Right lobe of liver (tissue), 6 donors: ENCODE results near the gene ZBTB16. TPM values are rescaled to one million over a fixed set of nuclear protein-coding genes. Genes with fewer than 3 reads are reported as not detected.

Experiments used
- ATAC-seq, 4 donors: fragments of 200-7000 bp; cut with Tn5 transposase; one replicate each; pipeline ENCODE4 v1.9.1; 2020; ENCODE audit warnings: mild to moderate bottlenecking in 4 of 4, moderate library complexity in 4 of 4
- DNase-seq, 3 donors: peaks; one replicate each; pipeline ENCODE4 v3.0.0-alpha.2; 2020
- H3K27ac ChIP-seq, 3 donors: fragments of 200-600 bp; one replicate each; pipeline ENCODE4 v1.8.0; 2022
- H3K27me3 ChIP-seq, 2 donors: fragments of 200-600 bp; one replicate each; pipeline ENCODE4 v1.8.0; 2022
- H3K36me3 ChIP-seq, 4 donors: fragments of 200-600 bp; sonication (generic) in 1 of 4; one replicate each; pipeline versions ENCODE4 v1.5.1 to v1.8.0; 2017 to 2022; ENCODE audit warnings: control low read depth in 1 of 4
- H3K4me1 ChIP-seq, 4 donors: fragments of 200-600 bp; sonication (generic) in 1 of 4; one replicate each; pipeline versions ENCODE4 v1.5.1 to v1.8.0; 2017 to 2022; ENCODE audit warnings: control low read depth in 1 of 4
- H3K4me3 ChIP-seq, 3 donors: fragments of 200-600 bp; one replicate each; pipeline ENCODE4 v1.8.0; 2022
- H3K9me3 ChIP-seq, 4 donors: fragments of 200-600 bp; sonication (generic) in 1 of 4; one replicate each; pipeline versions ENCODE4 v1.5.1 to v1.8.0; 2017 to 2022; ENCODE audit warnings: control low read depth in 1 of 4
- CTCF ChIP-seq, 4 donors: fragments of 200-600 bp in 3 of 4; fragments of 450-650 bp in 1 of 4; IDR thresholded peaks; one replicate each; pipeline versions ENCODE4 v1.5.1 to v1.8.0; 2016 to 2022; ENCODE audit warnings: antibody characterized with exemption in 4 of 4, mild to moderate bottlenecking in 2 of 4
- POLR2A ChIP-seq: fragments of 450-650 bp; IDR thresholded peaks from one replicate; pipeline ENCODE4 v1.6.1; 2017; ENCODE audit warnings: antibody characterized with exemption, mild to moderate bottlenecking
- WGBS: methylation state at CpG from one replicate; pipeline ENCODE4 v1.1.6; 2018; ENCODE audit warnings: low coverage, low lambda C conversion rate; ENCODE audit not compliant: insufficient coverage; ENCODE audit errors: missing lambda C conversion rate; 5-methylcytosine and 5-hydroxymethylcytosine counted together
- intact Hi-C, 2 donors: fragments of 100-400 bp; cut with DNase I; formaldehyde crosslinking; loops; one replicate each; pipeline versions ENCODE4 v1.11.2 to v1.14.1; 2022
- total RNA-seq, 6 experiments: library from RNA; depleted of rRNA in 2 of 6; stranded (reverse); fragments of >200 nt in 2 of 6; fragmentation: NEBNext Ultra II Directional in 3 of 6; extraction: Animal tissue kit (Norgen Biotek cat#: 25700) in 3 of 6; gene quantifications; one replicate each; pipeline versions ENCODE4 v1.1.0 to v1.2.4, GENCODE V29; 2016 to 2023
- donor health status: DM: no; HTN: yes; CAD: no.
- donor health status: DM: no; HTN: no; CAD: no.
- donor health status: DM: no; HTN: no; CAD: no.
- donor health status: DM: no; HTN: yes; CAD: no.
- donor health status: DM: no; HTN: yes; CAD: no.

The ZBTB16 gene
- total RNA-seq, 6 experiments from 2014 or later: 13.1 to 205 (median 52.2) TPM

- no peaks in the 10 kb centered on the region for H3K4me1 ChIP-seq
- no peaks in the 10 kb centered on the region for H3K27me3 ChIP-seq
- 100% methylated on average over 1 of the region's 2 CpGs for WGBS
- DNase-seq (no peak), ATAC-seq (no peak)
- H3K36me3 ChIP-seq: no peaks in the 10 kb centered on the region
- intact Hi-C loops: no loop called here
- no peak for TF ChIP-seq POLR2A
- no peak for TF ChIP-seq CTCF (IDR thresholded peaks at IDR 0.05)
- no peaks in the 10 kb centered on the region for H3K9me3 ChIP-seq
- H3K27ac ChIP-seq: no peak overlapping the region
- no peak overlapping the region for H3K4me3 ChIP-seq
These were observed 42.5 kb upstream of the ZBTB16 start for GRCh38 chr11:114016986-114017385.

- 44% methylated on average over 2 of the region's 2 CpGs for WGBS
- DNase-seq (no peak), ATAC-seq (no peak)
- intact Hi-C loops: no loop called here
- Histone ChIP-seq H3K4me1 (no peaks in the 10 kb centered on the region), H3K27ac (no peak overlapping the region), H3K36me3 (no peaks in the 10 kb centered on the region), H3K9me3 (no peaks in the 10 kb centered on the region), H3K27me3 (no peaks in the 10 kb centered on the region), H3K4me3 (no peak overlapping the region)
- TF ChIP-seq POLR2A: no peak
- TF ChIP-seq CTCF (IDR thresholded peaks at IDR 0.05): no peak
These were observed 41.8 kb upstream of the ZBTB16 start for GRCh38 chr11:114017723-114018122.

- ATAC-seq (peak in 3 of 4 donors; percentile 58 to 71 (median 62)), DNase-seq (no peak)
- 53% methylated on average over 3 of the region's 3 CpGs for WGBS
- Histone ChIP-seq H3K27ac (no peak overlapping the region), H3K36me3 (no peaks in the 10 kb centered on the region), H3K4me1 (no peaks in the 10 kb centered on the region), H3K4me3 (no peak overlapping the region), H3K27me3 (no peaks in the 10 kb centered on the region), H3K9me3 (no peaks in the 10 kb centered on the region)
- TF ChIP-seq POLR2A (no peak), CTCF (IDR thresholded peaks at IDR 0.05) (no peak)
- intact Hi-C loops: no loop called here
These were observed 40.5 kb upstream of the ZBTB16 start for GRCh38 chr11:114019046-114019445.

- intact Hi-C loops: no loop called here
- no peak overlapping the region for H3K27ac ChIP-seq
- H3K4me3 ChIP-seq: no peak overlapping the region
- ATAC-seq (no peak), DNase-seq (no peak)
- no peaks in the 10 kb centered on the region for H3K4me1 ChIP-seq
- WGBS: 66% methylated on average over 4 of the region's 5 CpGs
- no peaks in the 10 kb centered on the region for H3K9me3 ChIP-seq
- no peaks in the 10 kb centered on the region for H3K36me3 ChIP-seq
- TF ChIP-seq POLR2A: no peak
- no peak for TF ChIP-seq CTCF (IDR thresholded peaks at IDR 0.05)
- no peaks in the 10 kb centered on the region for H3K27me3 ChIP-seq
These were observed 39.9 kb upstream of the ZBTB16 start for GRCh38 chr11:114019574-114019973.
